Activated CD4-positive, CD25-positive, alpha-beta regulatory T cell treated with anti-CD3 and anti-CD28 coated beads, Interleukin-2, amount 50 U/mL, for 24 hours (primary cell): ENCODE results near the gene RNF144B.
A peak's percentile ranks its signal among the peaks of the same experiment; 100 is the strongest.
"Not testable (repeated sequence)": the region's sequence is repeated elsewhere in the genome, so short reads cannot be mapped to it uniquely, and the experiment has no call there.

Experiments used
- ATAC-seq, 2 donors: fragments of 150-1000 bp; cut with Tn5 transposase; one replicate each; pipeline ENCODE4 v1.10.0; 2021; ENCODE audit warnings: mild to moderate bottlenecking in 1 of 2, moderate library complexity in 1 of 2

RNF144B gene

GRCh38 chr6:18446771-18447170 lies 59.6 kb downstream of the RNF144B start:
- ATAC-seq: no peak

- ATAC-seq: no peak
These were observed 60.4 kb downstream of the RNF144B start for GRCh38 chr6:18447552-18447951.

- ATAC-seq: no peak
These were observed 64.6 kb downstream of the RNF144B start for GRCh38 chr6:18451756-18452155.

- no peak for ATAC-seq
These were observed 67.3 kb downstream of the RNF144B start for GRCh38 chr6:18454446-18454845.

GRCh38 chr6:18457065-18457737 lies 70.1 kb downstream of the RNF144B start:
- no peak for ATAC-seq

GRCh38 chr6:18458086-18458485 lies 70.9 kb downstream of the RNF144B start:
- not testable (repeated sequence) for ATAC-seq

- ATAC-seq: no peak
These were observed 76.3 kb downstream of the RNF144B start for GRCh38 chr6:18463429-18463828.

GRCh38 chr6:18464176-18464575 lies 77.0 kb downstream of the RNF144B start:
- no peak for ATAC-seq

GRCh38 chr6:18465410-18466154 lies 78.4 kb downstream of the RNF144B start:
- ATAC-seq: no peak

- no peak for ATAC-seq
These were observed 80.8 kb downstream of the RNF144B start for GRCh38 chr6:18467741-18468502.

- no peak for ATAC-seq
These were observed 81.3 kb downstream of the RNF144B start for GRCh38 chr6:18468503-18468843.

GRCh38 chr6:18469536-18469935 lies 82.4 kb downstream of the RNF144B start:
- no peak for ATAC-seq

GRCh38 chr6:18471232-18471964 lies 84.2 kb downstream of the RNF144B start:
- no peak for ATAC-seq

- ATAC-seq: no peak
These were observed 85.8 kb downstream of the RNF144B start for GRCh38 chr6:18472941-18473340.

GRCh38 chr6:18473755-18474154 lies 86.6 kb downstream of the RNF144B start:
- peak in 1 of 2 donors; percentile 27 for ATAC-seq

- ATAC-seq: no peak
These were observed 90.3 kb downstream of the RNF144B start for GRCh38 chr6:18477301-18477941.

- no peak for ATAC-seq
These were observed 91.5 kb downstream of the RNF144B start for GRCh38 chr6:18478610-18479009.

- ATAC-seq: no peak
These were observed 94.7 kb downstream of the RNF144B start for GRCh38 chr6:18481870-18482269.

- peak in 1 of 2 donors; percentile 17 for ATAC-seq
These were observed 98.7 kb downstream of the RNF144B start for GRCh38 chr6:18485660-18486435.

- ATAC-seq: no peak
These were observed 100.9 kb downstream of the RNF144B start for GRCh38 chr6:18488004-18488403.

- no peak for ATAC-seq
These were observed 101.5 kb downstream of the RNF144B start for GRCh38 chr6:18488526-18489270.
